Progenitor cell of endocrine pancreas (in vitro differentiated cells): Measurements from ENCODE around the gene DESI2. TPM values are rescaled to one million over a fixed set of nuclear protein-coding genes. Genes with fewer than 3 reads are reported as not detected.
A peak's percentile ranks its signal among the peaks of the same experiment; 100 is the strongest.
"Not testable (repeated sequence)": the region's sequence is repeated elsewhere in the genome, so short reads cannot be mapped to it uniquely, and the experiment has no call there.

Experiments used
- DNase-seq: peaks from one replicate; pipeline ENCODE4 v3.0.0; 2021; ENCODE audit warnings: low spot score; ENCODE audit not compliant: unreplicated experiment
- H3K27ac Mint-ChIP-seq: 2 replicates; pipeline ENCODE4 v1.8.0; 2021; ENCODE audit warnings: mild to moderate bottlenecking, moderate library complexity, mixed read lengths
- H3K27me3 Mint-ChIP-seq: 2 replicates; pipeline ENCODE4 v1.8.0; 2021; ENCODE audit warnings: mixed read lengths
- H3K36me3 Mint-ChIP-seq: 2 replicates; pipeline ENCODE4 v1.8.0; 2022; ENCODE audit warnings: mixed read lengths; ENCODE audit not compliant: insufficient read depth
- H3K4me1 Mint-ChIP-seq: 2 replicates; pipeline ENCODE4 v1.8.0; 2021; ENCODE audit warnings: low read depth, mixed read lengths
- H3K4me3 Mint-ChIP-seq: 2 replicates; pipeline ENCODE4 v1.8.0; 2021; ENCODE audit warnings: low read depth, mild to moderate bottlenecking, moderate library complexity, mixed read lengths
- H3K9me3 Mint-ChIP-seq: 2 replicates; pipeline ENCODE4 v1.8.0; 2021; ENCODE audit warnings: low read depth, mixed read lengths
- total RNA-seq: library from RNA; stranded (reverse); gene quantifications from 2 replicates; pipeline ENCODE4 v1.2.1, GENCODE V29; 2021
- TF ChIP-seq, protein P1 (sequence below): fragments of 200-600 bp; sonication (generic); IDR thresholded peaks from one replicate; pipeline ENCODE4 v1.5.0; 2021; ENCODE audit warnings: antibody characterized with exemption, mild to moderate bottlenecking; ENCODE audit not compliant: unreplicated experiment

DESI2 gene
- total RNA-seq, 1 donor from 2014 or later: 32.7 TPM

GRCh38 chr1:244662599-244662998 lies 9.7 kb downstream of the DESI2 start:
- peaks cover 7% of the 10 kb centered on the region for H3K9me3 Mint-ChIP-seq
- DNase-seq: no peak
- TF ChIP-seq, protein P1, sequence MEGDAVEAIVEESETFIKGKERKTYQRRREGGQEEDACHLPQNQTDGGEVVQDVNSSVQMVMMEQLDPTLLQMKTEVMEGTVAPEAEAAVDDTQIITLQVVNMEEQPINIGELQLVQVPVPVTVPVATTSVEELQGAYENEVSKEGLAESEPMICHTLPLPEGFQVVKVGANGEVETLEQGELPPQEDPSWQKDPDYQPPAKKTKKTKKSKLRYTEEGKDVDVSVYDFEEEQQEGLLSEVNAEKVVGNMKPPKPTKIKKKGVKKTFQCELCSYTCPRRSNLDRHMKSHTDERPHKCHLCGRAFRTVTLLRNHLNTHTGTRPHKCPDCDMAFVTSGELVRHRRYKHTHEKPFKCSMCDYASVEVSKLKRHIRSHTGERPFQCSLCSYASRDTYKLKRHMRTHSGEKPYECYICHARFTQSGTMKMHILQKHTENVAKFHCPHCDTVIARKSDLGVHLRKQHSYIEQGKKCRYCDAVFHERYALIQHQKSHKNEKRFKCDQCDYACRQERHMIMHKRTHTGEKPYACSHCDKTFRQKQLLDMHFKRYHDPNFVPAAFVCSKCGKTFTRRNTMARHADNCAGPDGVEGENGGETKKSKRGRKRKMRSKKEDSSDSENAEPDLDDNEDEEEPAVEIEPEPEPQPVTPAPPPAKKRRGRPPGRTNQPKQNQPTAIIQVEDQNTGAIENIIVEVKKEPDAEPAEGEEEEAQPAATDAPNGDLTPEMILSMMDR: no peak
- H3K4me1 Mint-ChIP-seq: peaks cover 21% of the 10 kb centered on the region
- no peak overlapping the region for H3K4me3 Mint-ChIP-seq
- peak overlapping the region; percentile 98 for H3K27ac Mint-ChIP-seq
- peaks cover 31% of the 10 kb centered on the region for H3K36me3 Mint-ChIP-seq
- no peaks in the 10 kb centered on the region for H3K27me3 Mint-ChIP-seq

DNA sequence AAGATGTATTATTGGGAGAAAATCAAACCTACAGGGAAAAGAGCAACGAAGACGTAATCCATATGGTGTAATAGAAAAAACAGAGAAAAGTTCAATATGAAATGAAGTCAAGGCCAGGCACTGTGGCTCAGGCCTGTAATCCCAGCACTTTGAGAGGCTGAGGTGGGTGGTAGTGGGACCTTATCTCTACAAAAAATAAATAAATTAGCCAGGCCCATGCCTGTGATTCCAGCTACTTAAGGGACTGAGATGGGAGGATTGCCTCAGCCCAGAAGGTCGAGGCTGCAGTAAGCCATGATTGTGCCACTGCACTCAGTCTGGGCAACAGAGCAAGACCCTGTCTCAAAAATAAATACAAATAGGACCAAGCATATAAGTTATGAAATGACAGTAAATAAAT lies 11.4 kb downstream of the DESI2 start:
- TF ChIP-seq, protein P1: no peak
- no peak overlapping the region for H3K4me3 Mint-ChIP-seq
- no peak overlapping the region for H3K27ac Mint-ChIP-seq
- peaks cover 26% of the 10 kb centered on the region for H3K4me1 Mint-ChIP-seq
- no peak for DNase-seq
- no peaks in the 10 kb centered on the region for H3K27me3 Mint-ChIP-seq
- H3K36me3 Mint-ChIP-seq: peaks cover 21% of the 10 kb centered on the region
- peaks cover 7% of the 10 kb centered on the region for H3K9me3 Mint-ChIP-seq

- no peak overlapping the region for H3K27ac Mint-ChIP-seq
- H3K4me1 Mint-ChIP-seq: peaks cover 26% of the 10 kb centered on the region
- H3K27me3 Mint-ChIP-seq: no peaks in the 10 kb centered on the region
- TF ChIP-seq, protein P1: no peak
- no peak for DNase-seq
- peaks cover 7% of the 10 kb centered on the region for H3K9me3 Mint-ChIP-seq
- peaks cover 13% of the 10 kb centered on the region for H3K36me3 Mint-ChIP-seq
- H3K4me3 Mint-ChIP-seq: no peak overlapping the region
These were observed 12.9 kb downstream of the DESI2 start for GRCh38 chr1:244665771-244666217.

- Mint-ChIP-seq H3K36me3 (peaks cover 19% of the 10 kb centered on the region), H3K4me1 (peaks cover 26% of the 10 kb centered on the region)
- not testable (repeated sequence) for H3K9me3 Mint-ChIP-seq, H3K27ac Mint-ChIP-seq, DNase-seq, H3K27me3 Mint-ChIP-seq, H3K4me3 Mint-ChIP-seq
These were observed 13.9 kb downstream of the DESI2 start for GRCh38 chr1:244666672-244667418.

DNA sequence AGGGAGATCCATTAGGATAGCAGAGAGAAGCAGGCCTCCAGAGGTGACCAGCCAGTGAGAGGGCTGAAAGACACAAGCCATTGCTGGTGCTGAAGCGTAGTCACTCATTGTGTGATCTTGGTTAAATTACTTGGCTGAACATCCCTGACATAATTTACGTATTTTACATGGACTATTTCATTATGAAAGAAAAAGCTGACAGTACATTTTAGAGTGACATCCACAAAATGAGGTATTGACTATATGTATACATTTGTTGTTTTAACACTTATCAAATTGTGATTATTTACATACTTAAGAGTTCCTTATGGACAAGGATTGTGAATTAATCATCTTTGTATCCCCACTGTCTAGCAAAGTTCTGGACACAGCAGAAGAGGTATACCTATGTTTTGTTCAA lies 14.9 kb downstream of the DESI2 start:
- H3K27me3 Mint-ChIP-seq: no peaks in the 10 kb centered on the region
- TF ChIP-seq, protein P1: no peak
- DNase-seq: no peak
- peaks cover 16% of the 10 kb centered on the region for H3K36me3 Mint-ChIP-seq
- H3K4me1 Mint-ChIP-seq: peaks cover 19% of the 10 kb centered on the region
- H3K27ac Mint-ChIP-seq: no peak overlapping the region
- peaks cover 5% of the 10 kb centered on the region for H3K9me3 Mint-ChIP-seq
- H3K4me3 Mint-ChIP-seq: no peak overlapping the region
